ENCODE data around the gene ZNF556.

DNA sequence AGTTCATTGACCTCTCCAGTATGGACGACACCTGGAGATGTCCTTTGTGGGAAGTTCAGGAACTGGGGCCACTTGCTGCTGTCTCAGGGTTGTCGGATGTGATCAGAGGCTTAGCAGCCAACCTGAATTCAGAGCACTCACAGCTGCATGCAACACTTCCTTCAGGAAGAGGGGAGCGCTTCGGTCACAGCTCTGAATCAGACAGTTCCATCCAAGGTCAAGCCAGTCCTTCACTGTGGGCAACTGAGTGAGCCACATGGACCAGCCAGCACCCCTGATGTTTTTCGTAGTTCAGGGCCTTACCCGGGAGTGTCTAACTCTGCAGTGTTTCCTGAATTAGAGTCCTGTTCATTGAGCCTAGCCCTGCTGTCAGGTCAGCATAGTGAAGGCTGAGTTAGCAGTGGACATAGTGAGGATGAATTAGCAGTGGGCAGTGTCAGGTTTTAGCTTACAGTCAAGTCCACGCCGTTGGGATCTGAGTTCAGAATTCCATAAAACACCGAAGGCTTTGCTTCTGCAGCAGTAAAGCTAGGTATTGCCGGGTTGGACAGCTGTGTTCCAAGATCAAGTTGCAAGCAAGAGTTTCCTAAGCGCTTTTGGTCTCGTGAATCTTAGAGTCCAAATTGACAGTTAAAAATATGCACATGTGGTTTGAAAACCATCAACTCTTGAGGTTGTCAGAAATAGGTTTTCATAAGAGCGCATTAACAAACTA is 20.8 kb upstream of the ZNF556 start:
- TF ChIP-seq POLR2A (IDR thresholded peaks at IDR 0.05) (no peak), POLR2AphosphoS5 (IDR thresholded peaks at IDR 0.05) (no peak)

Data from spleen (tissue), 3 donors.